Suprapubic skin (tissue), 4 donors: ENCODE data around the gene KHDRBS2. TPM values are rescaled to one million over a fixed set of nuclear protein-coding genes. Genes with fewer than 3 reads are reported as not detected.

Experiments
- DNase-seq, 2 donors: peaks; one replicate each; pipeline ENCODE4 v3.0.0-alpha.2; 2019; ENCODE audit warnings: low spot score in 2 of 2
- H3K27ac ChIP-seq: fragments of 200-600 bp; sonication (generic); one replicate; pipeline ENCODE4 v1.5.1; 2019
- H3K27me3 ChIP-seq: fragments of 200-600 bp; sonication (generic); one replicate; pipeline ENCODE4 v1.5.1; 2019
- H3K36me3 ChIP-seq: fragments of 200-600 bp; sonication (generic); one replicate; pipeline ENCODE4 v1.5.1; 2019
- H3K4me1 ChIP-seq: fragments of 200-600 bp; sonication (generic); one replicate; pipeline ENCODE4 v1.5.1; 2019
- H3K4me3 ChIP-seq: fragments of 200-600 bp; sonication (generic); one replicate; pipeline ENCODE4 v1.5.1; 2019; ENCODE audit warnings: mild to moderate bottlenecking
- H3K9me3 ChIP-seq: fragments of 200-600 bp; sonication (generic); one replicate; pipeline ENCODE4 v1.5.1; 2019
- EP300 ChIP-seq: sonication (generic); formaldehyde crosslinking; IDR thresholded peaks from one replicate; pipeline ENCODE4 v1.6.1; 2017; ENCODE audit warnings: antibody characterized with exemption
- POLR2A ChIP-seq, 2 donors: fragments of 450-650 bp; IDR thresholded peaks; one replicate each; pipeline ENCODE4 v1.6.1; 2017; ENCODE audit warnings: antibody characterized with exemption in 2 of 2, mild to moderate bottlenecking in 2 of 2, moderate library complexity in 2 of 2
- POLR2AphosphoS5 ChIP-seq, 3 donors: sonication (generic); formaldehyde crosslinking; IDR thresholded peaks; one replicate each; pipeline ENCODE4 v1.6.1; 2017; ENCODE audit warnings: antibody characterized with exemption in 3 of 3
- WGBS: methylation state at CpG from one replicate; pipeline ENCODE4 v1.1.5; 2018; 5-methylcytosine and 5-hydroxymethylcytosine counted together
- total RNA-seq, 4 donors: library from RNA; depleted of rRNA; stranded (reverse); fragments of >200 nt; gene quantifications; one replicate each; pipeline ENCODE4 v1.1.0, GENCODE V29; 2016
- TF ChIP-seq, protein P1 (sequence below), 2 donors: fragments of 200-600 bp in 1 of 2; fragments of 450-650 bp in 1 of 2; sonication (generic) in 1 of 2; IDR thresholded peaks; one replicate each; pipeline ENCODE4 v1.5.1; 2016 to 2019; ENCODE audit warnings: antibody characterized with exemption in 2 of 2, mild to moderate bottlenecking in 1 of 2, moderate library complexity in 1 of 2

The KHDRBS2 gene
- total RNA-seq, 4 donors from 2014 or later, result not detected

DNA sequence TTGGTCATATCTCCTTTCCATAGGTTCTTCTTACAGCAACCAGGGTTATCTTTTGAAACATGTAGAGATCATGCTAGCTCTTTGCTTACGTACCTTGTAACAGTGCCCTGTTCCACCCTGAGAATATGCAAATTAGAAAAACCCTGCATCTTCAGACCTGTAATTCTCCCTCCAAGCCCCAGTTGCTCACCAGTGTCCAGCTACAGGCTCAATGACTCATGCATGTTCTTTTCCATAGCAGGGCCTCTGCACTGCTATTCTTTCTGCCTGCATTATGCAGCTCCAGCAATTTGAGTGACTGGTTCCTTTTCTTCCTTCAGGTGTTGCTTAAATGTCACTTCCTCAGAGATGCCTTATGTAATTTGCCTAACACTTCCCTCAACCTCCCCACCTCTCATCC is 636.2 kb downstream of the KHDRBS2 start:
- no peaks in the 10 kb centered on the region for H3K9me3 ChIP-seq
- no peaks in the 10 kb centered on the region for H3K27me3 ChIP-seq
- no peak overlapping the region for H3K4me3 ChIP-seq
- no peaks in the 10 kb centered on the region for H3K36me3 ChIP-seq
- TF ChIP-seq, protein P1, sequence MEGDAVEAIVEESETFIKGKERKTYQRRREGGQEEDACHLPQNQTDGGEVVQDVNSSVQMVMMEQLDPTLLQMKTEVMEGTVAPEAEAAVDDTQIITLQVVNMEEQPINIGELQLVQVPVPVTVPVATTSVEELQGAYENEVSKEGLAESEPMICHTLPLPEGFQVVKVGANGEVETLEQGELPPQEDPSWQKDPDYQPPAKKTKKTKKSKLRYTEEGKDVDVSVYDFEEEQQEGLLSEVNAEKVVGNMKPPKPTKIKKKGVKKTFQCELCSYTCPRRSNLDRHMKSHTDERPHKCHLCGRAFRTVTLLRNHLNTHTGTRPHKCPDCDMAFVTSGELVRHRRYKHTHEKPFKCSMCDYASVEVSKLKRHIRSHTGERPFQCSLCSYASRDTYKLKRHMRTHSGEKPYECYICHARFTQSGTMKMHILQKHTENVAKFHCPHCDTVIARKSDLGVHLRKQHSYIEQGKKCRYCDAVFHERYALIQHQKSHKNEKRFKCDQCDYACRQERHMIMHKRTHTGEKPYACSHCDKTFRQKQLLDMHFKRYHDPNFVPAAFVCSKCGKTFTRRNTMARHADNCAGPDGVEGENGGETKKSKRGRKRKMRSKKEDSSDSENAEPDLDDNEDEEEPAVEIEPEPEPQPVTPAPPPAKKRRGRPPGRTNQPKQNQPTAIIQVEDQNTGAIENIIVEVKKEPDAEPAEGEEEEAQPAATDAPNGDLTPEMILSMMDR (IDR thresholded peaks at IDR 0.05), result no peak
- TF ChIP-seq POLR2A (IDR thresholded peaks at IDR 0.05) (no peak), EP300 (no peak), POLR2AphosphoS5 (IDR thresholded peaks at IDR 0.05) (no peak)
- WGBS, result 88% methylated on average over 1 of the region's 1 CpG
- DNase-seq, result no peak
- no peaks in the 10 kb centered on the region for H3K4me1 ChIP-seq
- no peak overlapping the region for H3K27ac ChIP-seq

DNA sequence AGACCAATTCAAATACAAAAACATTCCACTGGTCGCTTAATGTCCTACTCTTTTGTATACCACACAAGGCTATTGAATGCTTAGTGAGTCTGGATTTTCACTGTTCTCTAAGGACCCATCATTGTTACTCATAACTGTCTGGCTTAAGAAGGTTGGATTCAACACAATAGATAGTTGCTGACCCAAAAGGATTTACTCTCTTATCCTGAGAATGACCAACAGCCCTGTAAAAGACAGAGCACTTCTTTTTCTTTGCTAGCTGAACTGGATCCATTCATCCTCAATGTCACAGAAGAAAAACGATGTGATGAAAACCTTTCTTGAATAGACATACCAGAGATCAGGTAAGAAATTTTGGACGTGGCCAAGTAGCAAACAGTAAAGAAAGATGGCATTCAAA is 645.6 kb downstream of the KHDRBS2 start:
- no peaks in the 10 kb centered on the region for H3K27me3 ChIP-seq
- H3K4me3 ChIP-seq, result no peak overlapping the region
- H3K36me3 ChIP-seq, result no peaks in the 10 kb centered on the region
- H3K9me3 ChIP-seq, result no peaks in the 10 kb centered on the region
- H3K27ac ChIP-seq, result no peak overlapping the region
- DNase-seq, result no peak
- TF ChIP-seq, protein P1 (IDR thresholded peaks at IDR 0.05), result no peak
- TF ChIP-seq EP300 (no peak), POLR2A (IDR thresholded peaks at IDR 0.05) (no peak), POLR2AphosphoS5 (IDR thresholded peaks at IDR 0.05) (no peak)
- H3K4me1 ChIP-seq, result no peaks in the 10 kb centered on the region
- WGBS, result 62% methylated on average over 3 of the region's 3 CpGs
